ENCODE data around the gene TMEM252. TPM values are rescaled to one million over a fixed set of nuclear protein-coding genes. Genes with fewer than 3 reads are reported as not detected.

Gene TMEM252
- total RNA-seq, 1 donor from 2014 or later = not detected

GRCh38 chr9:68507130-68507805, 33.4 kb downstream of the TMEM252 start:
- Mint-ChIP-seq H3K9me3 (ENCODE audit: low read depth) (no peaks in the 10 kb centered on the region), H3K36me3 (ENCODE audit: low read depth) (no peaks in the 10 kb centered on the region), H3K4me1 (ENCODE audit: low read depth) (no peaks in the 10 kb centered on the region), H3K27ac (ENCODE audit: unreplicated experiment) (no peak overlapping the region), H3K4me3 (ENCODE audit: unreplicated experiment) (no peak overlapping the region), H3K27me3 (ENCODE audit: low read depth) (peaks cover 5% of the 10 kb centered on the region)
- peak; percentile 81 for TF ChIP-seq CTCF (IDR thresholded peaks at IDR 0.05)
- DNase-seq (ENCODE audit: low spot score) = no peak

GRCh38 chr9:68506551-68506950, 34.1 kb downstream of the TMEM252 start:
- no peaks in the 10 kb centered on the region for H3K36me3 Mint-ChIP-seq (ENCODE audit: low read depth)
- no peak for TF ChIP-seq CTCF (IDR thresholded peaks at IDR 0.05)
- DNase-seq (ENCODE audit: low spot score) = no peak
- H3K9me3 Mint-ChIP-seq (ENCODE audit: low read depth) = no peaks in the 10 kb centered on the region
- peaks cover 5% of the 10 kb centered on the region for H3K27me3 Mint-ChIP-seq (ENCODE audit: low read depth)
- H3K4me3 Mint-ChIP-seq (ENCODE audit: unreplicated experiment) = no peak overlapping the region
- no peaks in the 10 kb centered on the region for H3K4me1 Mint-ChIP-seq (ENCODE audit: low read depth)
- H3K27ac Mint-ChIP-seq (ENCODE audit: unreplicated experiment) = no peak overlapping the region

GRCh38 chr9:68505681-68506409, 34.8 kb downstream of the TMEM252 start:
- no peaks in the 10 kb centered on the region for H3K9me3 Mint-ChIP-seq (ENCODE audit: low read depth)
- peaks cover 4% of the 10 kb centered on the region for H3K4me1 Mint-ChIP-seq (ENCODE audit: low read depth)
- H3K27ac Mint-ChIP-seq (ENCODE audit: unreplicated experiment) = no peak overlapping the region
- no peak overlapping the region for H3K4me3 Mint-ChIP-seq (ENCODE audit: unreplicated experiment)
- no peak for DNase-seq (ENCODE audit: low spot score)
- no peaks in the 10 kb centered on the region for H3K36me3 Mint-ChIP-seq (ENCODE audit: low read depth)
- H3K27me3 Mint-ChIP-seq (ENCODE audit: low read depth) = peaks cover 5% of the 10 kb centered on the region
- no peak for TF ChIP-seq CTCF (IDR thresholded peaks at IDR 0.05)

DNA sequence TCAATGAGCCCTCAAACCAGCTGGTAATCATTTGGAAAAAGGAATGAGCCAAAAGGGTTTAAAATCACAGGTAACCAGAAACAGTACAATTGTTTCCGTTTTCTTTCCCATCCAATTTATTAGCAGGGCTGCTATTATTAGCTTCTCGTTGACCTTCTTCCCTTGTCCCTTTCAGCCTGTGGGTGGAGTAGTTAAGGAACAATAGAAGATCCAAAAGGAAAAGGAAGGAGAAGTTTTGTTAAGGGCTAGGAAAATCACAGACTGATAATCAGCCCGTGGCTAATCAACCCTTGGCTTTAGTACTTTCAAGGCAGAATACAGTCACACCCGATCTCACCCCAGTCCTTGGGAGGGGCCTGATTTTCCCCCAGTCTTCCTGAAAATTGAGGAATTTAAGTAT, 38.4 kb downstream of the TMEM252 start:
- Mint-ChIP-seq H3K9me3 (ENCODE audit: low read depth) (no peaks in the 10 kb centered on the region), H3K27ac (ENCODE audit: unreplicated experiment) (no peak overlapping the region), H3K36me3 (ENCODE audit: low read depth) (no peaks in the 10 kb centered on the region), H3K4me3 (ENCODE audit: unreplicated experiment) (no peak overlapping the region), H3K27me3 (ENCODE audit: low read depth) (peaks cover 9% of the 10 kb centered on the region), H3K4me1 (ENCODE audit: low read depth) (peaks cover 11% of the 10 kb centered on the region)
- TF ChIP-seq CTCF (IDR thresholded peaks at IDR 0.05) = no peak
- DNase-seq (ENCODE audit: low spot score) = no peak

DNA sequence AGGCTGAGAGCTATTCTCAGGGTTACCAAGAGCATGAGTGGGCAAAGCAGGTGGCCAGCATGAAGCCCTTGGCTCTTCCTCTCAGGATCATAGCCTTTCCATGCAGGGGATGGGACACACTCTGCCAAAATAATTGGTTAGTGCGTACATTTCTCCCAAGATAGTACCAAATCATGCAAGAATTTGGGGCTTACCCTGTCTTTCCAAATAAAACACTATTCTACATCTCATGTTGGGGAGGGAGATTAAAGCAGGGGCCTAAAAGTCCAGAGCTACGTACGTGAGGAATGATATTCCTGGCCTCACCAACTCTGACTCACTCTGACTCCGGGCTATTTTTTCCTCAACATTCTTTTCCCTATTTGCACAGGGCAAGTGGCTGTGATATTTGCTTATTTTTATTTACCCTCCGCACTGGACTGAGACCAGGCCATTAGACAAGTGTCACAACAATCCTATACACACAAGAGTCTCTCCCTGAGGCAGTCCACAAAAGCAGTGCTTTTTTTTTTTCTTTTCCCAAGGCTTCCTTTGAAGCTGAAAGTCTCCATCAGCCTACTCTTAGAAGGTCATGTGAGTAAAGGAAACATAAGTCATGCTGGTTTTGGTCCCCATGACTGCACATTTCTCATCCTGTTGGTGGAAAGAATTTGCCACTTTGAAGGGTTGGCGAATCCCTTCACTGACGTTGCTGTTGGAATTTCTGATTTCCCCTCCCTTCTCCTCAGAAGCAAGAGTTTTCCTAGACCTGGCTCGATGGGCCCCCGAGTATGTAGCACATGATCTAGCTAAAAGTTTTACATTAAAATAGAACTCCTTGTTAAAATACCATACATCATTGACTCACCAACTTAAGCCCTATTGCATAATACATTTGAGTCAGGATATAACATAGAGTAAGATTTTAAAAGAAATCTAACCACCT, 40.0 kb downstream of the TMEM252 start:
- TF ChIP-seq CTCF (IDR thresholded peaks at IDR 0.05) = no peak
- Mint-ChIP-seq H3K4me3 (ENCODE audit: unreplicated experiment) (no peak overlapping the region), H3K27ac (ENCODE audit: unreplicated experiment) (peak overlapping the region; percentile 73), H3K27me3 (ENCODE audit: low read depth) (peaks cover 9% of the 10 kb centered on the region), H3K9me3 (ENCODE audit: low read depth) (no peaks in the 10 kb centered on the region), H3K36me3 (ENCODE audit: low read depth) (no peaks in the 10 kb centered on the region), H3K4me1 (ENCODE audit: low read depth) (peaks cover 11% of the 10 kb centered on the region)
- no peak for DNase-seq (ENCODE audit: low spot score)
